ENCODE results near the gene SIM1.

The SIM1 gene

DNA sequence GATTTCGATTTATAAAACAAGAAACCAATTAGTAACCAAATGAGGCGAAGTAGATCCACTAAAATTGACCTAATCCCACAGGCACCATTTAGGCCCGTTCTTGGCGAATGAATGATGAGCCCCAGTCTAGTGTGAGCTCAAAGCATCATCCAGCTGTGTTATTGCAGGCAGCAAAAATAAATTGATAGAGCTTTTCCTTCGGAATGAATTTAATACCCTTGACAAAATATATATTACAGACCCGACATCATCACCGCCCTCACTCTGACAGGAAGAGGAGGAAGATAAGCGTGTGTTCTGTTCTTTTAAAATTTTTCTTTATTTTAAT is 7.8 kb downstream of the SIM1 start:
- no peak for DNase-seq (ENCODE audit: low read depth)

DNA sequence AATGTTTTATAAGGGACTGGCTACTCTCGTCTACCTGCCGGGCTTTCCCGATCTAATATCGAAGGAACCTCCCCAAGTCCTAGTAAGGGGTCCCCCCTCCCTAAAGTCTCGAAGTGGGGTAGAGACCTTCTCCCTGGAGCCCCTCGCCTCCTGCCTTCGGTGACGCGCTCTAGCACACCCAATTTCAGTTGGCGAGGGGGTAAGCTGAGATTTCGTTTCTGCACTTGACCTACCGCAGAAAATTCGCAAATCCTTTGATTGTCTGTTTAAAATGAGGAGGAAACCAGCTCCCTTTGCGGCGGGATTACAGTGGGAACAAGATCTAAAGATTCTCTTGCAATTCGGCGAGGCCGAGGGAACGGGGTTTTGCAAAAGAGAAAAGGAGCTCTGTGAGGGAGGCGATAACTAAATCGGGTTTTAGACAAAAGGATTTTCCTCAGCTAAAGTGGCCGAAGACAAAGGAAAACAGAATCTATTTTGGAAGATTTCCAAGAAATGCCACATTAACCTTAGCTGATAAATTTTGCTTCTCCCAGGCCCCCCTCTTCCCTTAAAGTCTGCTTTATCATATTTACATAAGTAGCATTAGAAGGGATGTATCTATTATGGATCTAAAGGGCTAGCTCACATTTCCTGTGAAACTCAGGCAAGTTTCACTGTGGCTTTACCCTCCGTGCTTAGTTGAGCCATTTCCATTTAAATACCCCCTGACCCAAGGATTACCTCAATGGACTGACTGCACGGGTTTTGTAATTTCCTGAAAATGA is 8.4 kb downstream of the SIM1 start:
- no peak for DNase-seq (ENCODE audit: low read depth)

DNA sequence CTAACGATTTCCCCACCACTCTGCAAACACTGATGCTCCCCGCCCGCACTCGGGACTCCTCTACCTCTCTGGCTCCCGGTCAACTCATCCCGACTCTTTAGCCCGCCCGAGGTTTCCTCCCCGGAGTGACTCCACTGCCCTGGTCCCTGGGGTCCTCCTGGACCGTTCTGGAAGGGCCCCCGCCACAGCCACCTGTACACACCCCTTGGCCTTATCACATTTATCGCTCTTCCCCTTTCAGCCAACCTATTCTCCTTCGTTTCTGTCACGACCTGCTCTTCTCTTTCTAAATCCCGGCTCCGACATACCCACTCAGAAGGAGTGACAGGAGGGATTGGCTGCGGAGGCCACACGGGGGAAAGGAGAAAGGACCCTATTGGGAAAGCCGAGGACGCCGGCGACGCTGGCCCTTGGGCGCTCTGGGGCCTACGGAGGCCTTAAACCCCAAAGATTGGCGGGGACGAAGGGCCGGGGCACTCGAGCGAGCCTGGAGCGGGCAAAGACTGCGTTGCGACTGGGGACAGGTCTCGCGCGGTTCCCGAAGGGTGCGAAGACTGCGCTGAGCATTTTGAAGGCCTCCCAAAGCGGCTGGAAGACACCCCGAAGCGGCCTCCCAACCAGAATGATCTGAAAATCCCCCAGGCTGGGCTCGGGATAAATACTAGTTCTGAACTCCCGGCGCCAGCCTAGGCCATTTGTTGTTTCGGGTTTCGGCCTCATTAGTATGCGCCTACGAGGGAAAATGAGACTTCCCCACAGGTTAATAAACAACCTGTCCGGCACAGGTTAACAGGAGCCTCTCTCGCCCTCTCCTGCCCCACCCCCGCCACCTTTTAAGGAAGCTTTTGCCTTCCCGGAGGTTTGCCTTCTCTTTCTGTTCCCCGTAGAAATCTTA is 9.2 kb downstream of the SIM1 start:
- DNase-seq (ENCODE audit: low read depth) = no peak

DNA sequence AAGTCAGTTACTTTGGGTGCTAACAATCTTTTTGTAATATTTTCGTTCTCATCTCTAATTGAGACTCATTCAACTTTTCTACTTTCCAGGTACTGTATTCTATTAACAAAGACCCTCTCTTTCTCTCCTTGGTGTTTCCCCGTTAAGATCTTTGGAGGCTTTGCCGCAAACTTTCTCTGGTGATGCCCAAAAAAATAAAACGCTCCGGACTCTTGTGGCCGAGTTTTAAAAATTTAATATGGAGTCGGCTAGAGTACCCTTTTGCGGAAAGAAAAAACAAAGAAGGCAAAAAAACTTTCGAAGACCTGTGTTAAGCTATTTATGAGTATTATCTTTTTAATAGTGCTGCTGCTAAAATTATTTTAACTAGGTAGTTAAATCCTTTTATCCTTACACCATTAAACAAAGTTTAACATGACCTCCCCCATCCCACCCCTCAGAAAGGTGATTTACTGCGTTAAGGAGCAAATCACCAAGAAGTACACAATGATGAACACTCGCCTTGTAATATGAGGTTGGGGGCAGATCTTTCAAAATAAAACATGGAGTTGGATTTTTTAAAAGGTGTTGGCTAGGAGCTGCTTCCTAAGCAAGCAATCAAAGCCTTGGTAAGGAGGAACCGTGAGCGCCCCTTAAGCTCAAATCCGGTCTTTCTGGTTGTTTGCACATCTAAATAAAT is 10.0 kb downstream of the SIM1 start:
- DNase-seq (ENCODE audit: low read depth) = no peak

DNA sequence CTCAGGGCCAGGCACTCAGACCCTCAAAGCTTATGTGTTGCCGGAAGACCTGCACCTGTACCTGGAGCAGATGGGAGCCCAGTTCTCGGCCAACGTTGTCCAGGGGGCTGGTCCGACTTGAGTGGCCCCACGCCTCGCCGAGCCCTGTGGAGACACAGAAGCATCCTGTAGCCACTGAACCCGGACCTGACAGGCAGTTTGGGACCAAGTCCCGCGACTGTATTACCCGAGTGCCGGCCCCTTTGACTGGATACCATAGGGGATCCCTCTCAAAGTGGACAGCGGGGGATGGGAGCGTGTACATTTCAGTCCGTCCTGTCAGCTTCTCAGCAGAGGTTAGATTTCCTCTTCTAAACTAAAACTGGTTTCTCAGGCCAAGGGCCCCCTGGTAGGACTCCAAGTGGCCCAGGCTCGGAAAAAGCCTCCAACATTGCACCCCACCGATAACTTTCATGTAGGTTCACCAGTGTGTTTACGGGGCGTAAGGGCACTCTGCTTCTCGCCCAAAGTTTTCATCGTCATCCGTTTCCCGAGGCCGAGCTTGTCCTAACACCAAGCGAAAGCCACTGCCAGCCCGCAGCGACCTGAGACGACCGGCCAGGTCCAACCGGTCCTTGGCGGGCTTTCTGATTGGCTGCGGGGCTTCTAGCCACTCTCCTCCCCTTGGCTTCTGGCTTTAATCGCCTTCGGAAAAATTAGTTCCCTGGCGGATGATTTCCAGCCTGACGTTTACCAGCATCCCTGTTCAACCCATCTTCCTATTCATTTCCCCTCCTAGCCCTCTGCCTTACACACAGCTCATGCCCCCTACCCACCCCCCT is 10.8 kb downstream of the SIM1 start:
- DNase-seq (ENCODE audit: low read depth) = no peak

DNA sequence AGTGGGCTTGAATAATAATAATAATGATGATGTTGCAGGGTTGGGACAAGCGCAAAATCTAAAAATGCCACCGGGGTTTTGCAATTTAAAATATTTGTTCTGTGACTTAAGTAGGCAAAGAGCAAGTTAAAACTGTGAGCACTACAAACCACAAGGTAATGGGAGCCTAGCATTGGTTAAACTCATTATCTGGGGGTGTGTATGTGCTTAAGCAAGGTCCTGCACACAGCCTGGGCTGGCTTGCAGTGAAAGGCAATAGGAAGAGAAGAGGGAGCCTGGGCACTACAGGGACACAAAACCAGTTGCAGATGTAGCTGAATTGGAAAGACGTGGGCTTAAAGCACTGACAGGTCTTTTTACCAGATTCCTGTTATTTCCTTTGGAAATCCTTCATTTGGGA is 11.7 kb downstream of the SIM1 start:
- no peak for DNase-seq (ENCODE audit: low read depth)

DNA sequence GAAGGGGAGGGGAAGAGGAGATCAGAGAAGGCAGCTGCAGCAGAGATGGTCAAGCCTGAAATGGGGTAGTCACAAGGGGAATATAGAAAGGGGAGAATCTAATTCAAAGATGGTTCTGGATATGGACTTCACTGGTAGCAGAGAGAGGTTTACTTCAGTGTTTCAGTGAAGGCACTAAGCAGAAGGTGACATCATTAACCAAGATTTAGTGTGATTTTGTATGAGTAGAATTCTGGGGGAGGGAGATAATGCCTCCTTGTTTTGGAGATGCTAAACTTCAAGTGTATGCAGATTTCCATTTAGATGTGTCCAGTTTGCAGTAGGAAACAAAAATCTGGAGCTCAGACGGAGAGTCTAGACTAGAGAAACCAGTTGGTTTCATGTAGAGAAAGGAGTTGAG is 13.1 kb downstream of the SIM1 start:
- DNase-seq (ENCODE audit: low read depth) = no peak

DNA sequence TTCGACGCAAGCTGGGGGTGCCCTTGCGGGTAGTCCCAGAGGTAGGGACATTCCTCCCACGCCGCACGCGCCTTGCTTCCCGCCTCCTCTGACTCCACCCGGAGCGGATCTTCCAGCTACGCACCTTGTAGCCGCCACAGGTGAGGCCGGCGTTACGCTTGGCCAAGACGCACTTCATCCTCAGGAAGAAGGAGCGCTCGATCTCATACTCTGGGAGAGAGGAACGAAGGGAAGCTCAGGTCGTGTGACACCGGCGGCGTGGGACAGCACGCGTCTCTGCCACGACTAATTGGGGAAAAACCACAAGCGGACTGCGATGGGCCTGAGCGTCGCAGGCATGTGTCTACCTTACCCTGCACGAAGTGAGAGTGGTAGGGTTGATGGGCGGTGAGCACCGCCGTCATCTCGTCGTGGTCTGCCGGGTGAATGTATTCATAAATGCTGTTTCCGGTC is 15.5 kb downstream of the SIM1 start:
- DNase-seq (ENCODE audit: low read depth) = no peak

DNA sequence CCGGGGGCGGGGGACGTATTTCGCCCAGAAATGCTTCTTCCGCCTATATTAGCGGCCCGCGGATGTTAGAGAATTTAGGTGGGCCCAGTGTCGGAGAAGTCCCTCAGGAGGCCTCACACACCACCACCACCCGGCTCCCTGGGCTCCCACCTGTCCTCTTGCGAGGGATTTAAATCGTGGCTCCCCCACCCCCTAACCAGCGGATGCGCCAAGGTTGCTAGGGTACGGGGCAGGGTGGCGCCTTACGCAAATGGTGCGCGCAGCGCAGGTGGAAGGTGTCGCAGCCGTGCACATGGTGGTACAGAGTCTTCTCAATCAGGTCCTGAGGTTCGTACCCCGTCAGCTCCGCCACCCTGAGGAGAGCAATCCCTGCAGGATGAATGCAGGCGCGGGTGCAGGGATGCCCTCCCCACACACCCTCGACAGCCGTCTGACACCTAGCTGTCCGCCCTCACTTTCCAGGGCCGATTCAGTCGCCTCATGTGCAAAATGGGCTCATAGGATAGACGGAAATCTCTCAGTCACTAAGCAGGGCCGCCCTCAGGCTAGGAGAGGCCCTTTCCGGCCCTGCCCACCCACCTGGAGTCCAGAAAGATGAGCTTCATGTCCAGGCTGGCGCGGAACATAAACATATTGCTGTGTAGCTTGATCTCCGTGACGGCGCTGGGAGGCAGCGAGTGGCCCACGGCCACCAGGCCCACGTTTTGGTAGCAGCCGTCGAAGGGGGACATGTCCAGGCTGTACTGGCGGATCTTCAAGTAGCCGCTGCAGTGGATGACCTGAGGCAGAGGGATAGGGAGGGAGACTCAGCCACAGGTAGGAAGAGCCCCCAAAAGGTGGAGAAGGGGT is 16.6 kb downstream of the SIM1 start:
- no peak for DNase-seq (ENCODE audit: low read depth)

DNA sequence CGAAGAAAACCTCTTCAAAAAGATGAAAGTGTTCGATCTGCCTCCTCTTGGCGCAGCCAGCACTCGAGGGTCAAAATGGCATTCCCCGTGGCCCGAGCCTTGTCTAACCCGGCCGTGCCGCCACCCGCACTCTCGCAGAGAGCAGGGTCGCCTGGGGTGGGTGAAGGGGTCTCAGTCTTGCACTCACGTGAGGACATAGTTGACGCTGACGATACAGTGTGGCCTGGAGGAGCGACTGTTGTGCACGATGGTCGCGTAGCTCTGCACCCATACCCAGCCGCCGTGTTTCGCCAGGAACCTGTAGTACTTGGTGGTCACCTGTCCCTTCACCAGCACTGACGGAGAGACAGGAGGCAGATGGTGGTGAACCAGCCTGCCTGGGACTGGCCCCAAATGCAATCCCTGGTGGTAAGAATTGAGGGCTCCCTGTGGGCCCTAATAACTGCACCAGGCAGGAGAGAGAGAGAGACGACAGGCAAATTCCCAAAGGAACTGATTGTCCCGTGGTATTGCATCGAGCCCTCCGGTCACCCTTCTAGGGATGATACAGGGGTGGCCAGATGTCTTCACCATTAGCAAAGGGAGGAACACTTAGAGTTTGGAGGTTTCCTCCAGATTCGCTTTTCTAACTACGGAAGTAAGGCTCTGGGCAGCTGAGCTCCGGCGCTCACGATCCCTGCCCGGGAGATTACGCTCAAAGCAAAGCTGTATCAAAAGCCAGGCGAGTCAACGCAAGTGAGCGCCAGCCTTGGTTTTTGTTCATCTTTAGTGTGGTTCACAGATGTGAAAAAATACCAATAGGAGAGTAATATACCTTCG is 17.4 kb downstream of the SIM1 start:
- no peak for DNase-seq (ENCODE audit: low read depth)

DNA sequence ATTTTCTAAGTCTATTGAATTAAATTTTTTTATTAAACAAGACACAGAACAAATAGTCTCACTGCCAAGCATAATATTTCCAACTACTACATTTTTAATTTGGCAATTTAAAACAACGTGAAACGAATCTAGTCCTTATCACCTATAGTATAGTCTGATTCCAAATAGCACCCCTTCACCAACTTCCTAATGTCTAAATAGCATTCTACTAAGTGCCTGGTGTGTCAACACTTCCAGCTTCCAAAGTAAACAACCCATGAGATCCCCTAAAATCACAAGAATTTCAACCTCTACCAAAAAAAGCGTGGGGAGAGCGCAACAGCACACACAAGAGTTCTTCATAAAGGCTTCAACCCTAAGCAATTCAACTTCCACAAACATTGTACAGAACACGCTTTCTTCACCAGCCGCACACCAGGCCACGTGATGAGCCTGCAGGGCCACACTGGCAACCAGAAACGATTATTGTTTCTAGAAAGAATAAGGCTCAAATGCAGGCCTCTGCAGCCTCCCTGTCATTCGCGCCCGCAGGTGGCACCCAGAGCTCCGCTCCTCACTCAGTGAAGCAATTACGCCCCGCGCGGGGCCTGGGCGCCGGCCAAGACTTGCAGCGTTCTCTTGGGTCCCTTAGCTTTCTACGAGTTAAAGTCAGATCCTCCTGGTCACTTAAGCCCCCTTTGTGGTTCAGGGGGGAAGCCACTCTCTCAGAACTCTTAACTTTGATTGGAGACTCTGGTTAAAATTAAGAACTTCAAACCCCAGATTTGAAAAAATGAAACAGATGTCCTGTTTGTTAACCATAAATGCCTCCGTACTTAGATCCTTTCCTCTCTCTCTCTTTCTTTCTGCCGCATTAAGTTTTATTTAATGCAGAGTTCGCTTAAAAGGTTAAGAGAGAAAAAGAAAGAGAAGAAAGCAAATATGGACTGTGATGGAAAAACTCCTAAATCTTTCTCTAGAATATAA is 18.3 kb downstream of the SIM1 start:
- no peak for DNase-seq (ENCODE audit: low read depth)

DNA sequence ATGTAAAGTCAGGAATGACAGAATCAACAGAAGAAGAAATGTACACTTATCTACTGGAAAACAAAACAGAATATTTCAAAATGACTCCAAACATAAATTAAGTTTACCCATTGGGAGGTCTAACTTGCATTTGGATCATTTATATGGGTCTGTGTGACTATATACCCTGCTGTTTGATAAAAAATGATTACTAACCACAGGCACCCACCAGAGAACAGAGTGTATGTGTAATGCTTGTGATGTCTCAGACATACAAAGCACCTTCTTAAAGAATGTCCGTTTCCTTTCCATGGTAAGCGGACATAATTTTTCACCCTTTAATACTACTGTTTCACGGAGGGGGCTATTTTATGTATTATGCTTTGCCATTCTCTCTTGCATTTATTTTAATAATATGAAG is 19.2 kb downstream of the SIM1 start:
- no peak for DNase-seq (ENCODE audit: low read depth)

DNA sequence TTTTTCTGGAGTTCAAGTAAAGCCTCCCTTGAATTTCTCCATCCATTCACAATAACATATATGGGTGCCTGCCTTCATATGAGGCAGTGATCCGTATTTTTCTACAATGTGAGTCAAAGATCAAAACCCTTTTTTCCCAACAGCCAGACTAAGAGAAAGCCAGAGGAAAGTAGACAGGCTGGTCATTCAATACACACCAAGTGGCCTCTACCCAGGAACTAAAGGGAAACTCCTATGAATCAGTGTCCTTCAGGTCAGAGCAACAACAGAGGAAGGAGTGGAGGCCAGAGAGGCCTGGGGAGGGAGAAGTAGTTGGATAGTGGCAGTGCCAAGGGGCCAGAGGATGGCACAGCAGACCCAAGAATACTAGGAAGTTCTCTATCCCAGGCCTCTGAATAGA is 23.8 kb downstream of the SIM1 start:
- no peak for DNase-seq (ENCODE audit: low read depth)

DNA sequence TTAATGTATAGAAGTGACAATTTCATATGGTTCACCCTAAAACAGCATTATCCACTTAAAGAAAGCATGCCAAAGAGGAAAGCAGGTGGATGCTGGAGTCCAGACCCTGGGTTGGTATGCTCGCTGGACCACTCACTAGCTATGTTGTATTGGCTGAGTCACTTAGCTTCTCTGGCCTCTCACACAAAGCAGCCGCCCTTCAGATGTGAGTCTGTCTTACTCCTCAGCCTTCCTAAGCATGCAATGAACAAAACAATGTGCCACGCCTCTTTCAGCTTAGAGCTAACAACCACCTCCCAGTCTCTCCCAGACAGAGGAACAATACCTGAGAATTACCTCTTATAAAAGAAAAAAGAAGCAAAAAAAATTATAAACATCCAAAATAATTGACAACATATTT is 29.4 kb downstream of the SIM1 start:
- DNase-seq (ENCODE audit: low read depth) = no peak

DNA sequence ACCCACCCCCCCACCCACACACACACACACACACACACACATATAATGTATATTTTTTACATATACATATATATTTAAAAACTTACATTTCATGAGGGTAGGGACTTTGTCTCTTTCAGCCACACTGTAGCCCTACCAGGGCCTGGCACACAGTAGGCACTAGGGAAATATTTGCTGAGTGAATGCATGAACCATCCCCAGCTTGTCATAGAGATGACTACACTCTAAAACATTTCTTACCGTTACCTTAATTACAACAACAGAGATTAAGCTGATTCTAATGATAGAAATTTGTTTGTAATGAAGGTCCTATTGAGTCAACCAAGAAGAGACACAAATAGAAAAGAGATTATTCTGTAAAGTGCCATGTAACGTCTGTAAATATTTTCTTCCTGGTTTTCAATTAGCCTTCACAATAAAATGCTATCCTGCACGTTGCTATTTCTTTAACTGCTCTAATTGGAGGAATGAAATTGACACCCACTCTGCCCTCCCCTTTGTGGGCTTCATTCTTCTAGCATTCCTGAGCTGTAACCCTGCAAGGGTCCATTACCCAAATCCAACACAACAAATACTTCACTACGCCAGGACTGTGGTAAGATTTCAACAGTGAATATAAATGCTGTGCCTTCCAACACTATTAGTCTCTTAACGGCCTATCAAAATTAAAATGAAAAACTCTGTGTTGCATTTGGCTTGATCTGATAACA is 30.8 kb downstream of the SIM1 start:
- DNase-seq (ENCODE audit: low read depth) = no peak

DNA sequence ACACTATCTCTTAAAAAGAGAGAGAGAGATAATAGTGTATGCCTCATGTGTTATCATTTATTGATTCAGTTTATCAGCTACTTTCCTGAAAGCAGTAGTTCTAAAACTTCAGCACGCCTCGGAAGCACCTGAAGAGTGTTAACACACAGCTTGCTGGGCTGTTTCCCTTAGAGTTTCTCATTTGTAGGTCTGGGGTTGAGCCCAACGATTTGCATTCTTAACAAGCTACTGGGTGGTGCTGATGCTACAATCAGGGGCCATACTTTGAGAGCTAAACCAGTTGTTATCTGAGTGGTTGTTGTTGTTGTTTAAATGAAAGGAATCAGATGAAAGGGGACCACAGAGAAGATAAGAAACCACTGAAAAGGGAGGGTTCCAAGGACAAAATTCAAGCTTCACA is 32.6 kb downstream of the SIM1 start:
- no peak for DNase-seq (ENCODE audit: low read depth)

DNA sequence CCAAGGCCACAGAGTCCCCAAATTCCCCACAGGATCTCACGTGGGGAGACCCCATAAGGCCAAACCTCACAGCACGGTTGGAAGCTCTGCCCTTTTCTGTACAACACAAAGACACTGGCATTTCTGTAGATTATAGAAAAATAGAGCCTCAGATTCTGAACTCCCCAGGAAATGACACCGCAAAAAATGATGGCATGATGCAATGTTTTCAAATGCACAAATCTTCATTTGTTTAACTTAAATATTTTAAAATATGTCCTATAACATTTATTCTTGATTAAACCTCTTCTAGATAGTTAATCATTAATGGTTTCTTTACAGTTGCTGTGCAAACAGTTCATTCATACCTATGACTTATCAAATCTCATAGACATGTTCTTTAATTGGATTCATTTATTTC is 33.8 kb downstream of the SIM1 start:
- no peak for DNase-seq (ENCODE audit: low read depth)

DNA sequence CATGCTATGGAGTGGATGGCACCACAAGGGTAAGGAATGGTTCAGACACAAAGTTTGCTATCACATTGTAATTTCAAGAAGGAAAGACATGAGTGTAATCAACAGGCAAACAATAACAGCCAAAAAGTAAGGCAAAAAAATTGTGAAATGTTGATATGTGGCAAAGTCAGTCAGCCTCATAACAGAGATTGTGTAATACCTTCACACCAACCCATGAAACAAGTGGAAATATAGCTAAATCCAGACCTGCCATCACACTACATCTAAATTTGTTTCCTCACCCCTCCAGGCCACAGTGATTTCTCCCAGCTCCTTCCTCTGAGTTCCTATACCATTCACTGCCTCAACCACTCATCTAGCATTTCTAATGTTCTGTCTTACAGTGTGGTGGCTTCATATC is 37.3 kb downstream of the SIM1 start:
- no peak for DNase-seq (ENCODE audit: low read depth)

Measured in activated T-cell treated with anti-CD3 and anti-CD28 coated beads for 1 hour (primary cell).